Mucosa of descending colon (tissue), 3 donors: ENCODE results near the gene CCDC138. TPM values are rescaled to one million over a fixed set of nuclear protein-coding genes. Genes with fewer than 3 reads are reported as not detected.

Experiments used
- ATAC-seq: fragments of 200-7000 bp; cut with Tn5 transposase; one replicate; pipeline ENCODE4 v1.9.1; 2020; ENCODE audit warnings: mild to moderate bottlenecking, moderate library complexity
- DNase-seq, 3 donors: peaks; one replicate each; pipeline ENCODE4 v3.0.0-alpha.2; 2020
- H3K36me3 ChIP-seq: fragments of 200-600 bp; one replicate; pipeline ENCODE4 v1.8.0; 2021; ENCODE audit warnings: low read depth, mild to moderate bottlenecking
- H3K4me1 ChIP-seq: fragments of 200-600 bp; one replicate; pipeline ENCODE4 v1.8.0; 2021; ENCODE audit warnings: low read depth, mild to moderate bottlenecking
- H3K4me3 ChIP-seq: fragments of 200-600 bp; one replicate; pipeline ENCODE4 v1.8.0; 2021; ENCODE audit warnings: mild to moderate bottlenecking
- H3K9me3 ChIP-seq: fragments of 200-600 bp; one replicate; pipeline ENCODE4 v1.8.0; 2021; ENCODE audit warnings: mild to moderate bottlenecking
- CTCF ChIP-seq: fragments of 200-600 bp; IDR thresholded peaks from one replicate; pipeline ENCODE4 v1.8.0; 2022; ENCODE audit warnings: antibody characterized with exemption, mild to moderate bottlenecking
- intact Hi-C, 2 donors: fragments of 100-400 bp; cut with DNase I in 1 of 2; cut with micrococcal nuclease in 1 of 2; formaldehyde crosslinking; loops; one replicate each; pipeline versions ENCODE4 v1.11.0 to v1.11.1; 2022; cut with DNase I, micrococcal nuclease
- total RNA-seq, 3 donors: library from RNA; stranded (reverse); fragmentation: NEBNext Ultra II Directional in 2 of 3; extraction: Animal tissue kit (Norgen Biotek cat#: 25700) in 2 of 3; gene quantifications; one replicate each; pipeline versions ENCODE4 v1.2.1 to v1.2.4, GENCODE V29; 2021 to 2023
- donor health status: DM: no; HTN: no; CAD: no; lungs with moderate emphysema.
- donor health status: DM: no; HTN: no; CAD: no.
- donor health status: DM: no; HTN: yes; CAD: no.

The CCDC138 gene
- total RNA-seq, 3 donors from 2014 or later = 3.7 to 6.2 (median 5.5) TPM

- intact Hi-C loops = no loop called here
Observed at GRCh38 chr2:108847000-108847399, 60.4 kb downstream of the CCDC138 start.

GRCh38 chr2:108852375-108852774 is 65.8 kb downstream of the CCDC138 start:
- Histone ChIP-seq H3K4me1 (no peaks in the 10 kb centered on the region), H3K9me3 (no peaks in the 10 kb centered on the region), H3K36me3 (no peaks in the 10 kb centered on the region), H3K4me3 (no peak overlapping the region)
- TF ChIP-seq CTCF = no peak
- ATAC-seq (no peak), DNase-seq (no peak)
- intact Hi-C loops = no loop called here

More at GRCh38 chr2:108847000-108847399, 60.4 kb downstream of the CCDC138 start:
- ATAC-seq (no peak), DNase-seq (no peak)
- Histone ChIP-seq H3K4me3 (no peak overlapping the region), H3K4me1 (no peaks in the 10 kb centered on the region), H3K9me3 (no peaks in the 10 kb centered on the region), H3K36me3 (no peaks in the 10 kb centered on the region)
- TF ChIP-seq CTCF = no peak

GRCh38 chr2:108853421-108853820 is 66.8 kb downstream of the CCDC138 start:
- intact Hi-C loops = no loop called here
- Histone ChIP-seq H3K9me3 (no peaks in the 10 kb centered on the region), H3K4me3 (no peak overlapping the region), H3K36me3 (no peaks in the 10 kb centered on the region), H3K4me1 (no peaks in the 10 kb centered on the region)
- TF ChIP-seq CTCF = no peak
- DNase-seq (no peak), ATAC-seq (no peak)

GRCh38 chr2:108854484-108854883 is 67.9 kb downstream of the CCDC138 start:
- DNase-seq (no peak), ATAC-seq (no peak)
- no peak overlapping the region for H3K4me3 ChIP-seq
- no peaks in the 10 kb centered on the region for H3K4me1 ChIP-seq
- intact Hi-C loops = no loop called here
- H3K9me3 ChIP-seq = no peaks in the 10 kb centered on the region
- no peaks in the 10 kb centered on the region for H3K36me3 ChIP-seq
- no peak for TF ChIP-seq CTCF

GRCh38 chr2:108855194-108855593 is 68.6 kb downstream of the CCDC138 start:
- Histone ChIP-seq H3K4me1 (no peaks in the 10 kb centered on the region), H3K36me3 (no peaks in the 10 kb centered on the region), H3K9me3 (no peaks in the 10 kb centered on the region), H3K4me3 (no peak overlapping the region)
- no peak for TF ChIP-seq CTCF
- intact Hi-C loops = no loop called here
- no peak for DNase-seq
- ATAC-seq = peak; percentile 61

GRCh38 chr2:108858894-108859293 is 72.3 kb downstream of the CCDC138 start:
- H3K36me3 ChIP-seq = no peaks in the 10 kb centered on the region
- no peak for TF ChIP-seq CTCF
- intact Hi-C loops = no loop called here
- no peaks in the 10 kb centered on the region for H3K9me3 ChIP-seq
- no peak for ATAC-seq
- DNase-seq = no peak
- H3K4me1 ChIP-seq = no peaks in the 10 kb centered on the region
- H3K4me3 ChIP-seq = no peak overlapping the region
